Retinal pigment epithelial cell (primary cell): Measurements from ENCODE around the gene TLCD1.

Experiments used
- DNase-seq: peaks from one replicate; pipeline ENCODE4 v3.0.0-alpha.2; 2010; ENCODE audit warnings: low read depth
- H3K4me3 ChIP-seq: 2 replicates; pipeline ENCODE4 v1.5.1; 2011; ENCODE audit warnings: mild to moderate bottlenecking, low read length, control low read depth, moderate library complexity
- CTCF ChIP-seq: conservative IDR thresholded peaks from 2 replicates; pipeline ENCODE4 v1.5.1; 2011; ENCODE audit warnings: low read depth, low read length, control low read depth, inconsistent platforms

Gene TLCD1

GRCh38 chr17:28734712-28735241 lies 8.7 kb upstream of the TLCD1 start:
- TF ChIP-seq CTCF: no peak
- H3K4me3 ChIP-seq: no peak overlapping the region
- DNase-seq: no peak

GRCh38 chr17:28733346-28733745 lies 7.3 kb upstream of the TLCD1 start:
- no peak overlapping the region for H3K4me3 ChIP-seq
- TF ChIP-seq CTCF: no peak
- no peak for DNase-seq

- DNase-seq: no peak
- TF ChIP-seq CTCF: no peak
- no peak overlapping the region for H3K4me3 ChIP-seq
Measured at GRCh38 chr17:28729950-28730330, 3.9 kb upstream of the TLCD1 start.

GRCh38 chr17:28728364-28729200 lies 2.5 kb upstream of the TLCD1 start, which contains the start of gene NEK8:
NEK8 (plus strand) TSS chr17:28728788; CDS start chr17:28728814, 26 bp downstream.
- TF ChIP-seq CTCF: no peak
- peak within 1 kb of the TSS; percentile 88 for H3K4me3 ChIP-seq
- DNase-seq: peak; percentile 64

GRCh38 chr17:28726627-28727491 lies 826 bp upstream of the TLCD1 start:
- peak; percentile 75 for DNase-seq
- peak; percentile 97 for TF ChIP-seq CTCF

GRCh38 chr17:28725660-28726225 lies 290 bp downstream of the TLCD1 start:
- peak; percentile 15 for DNase-seq
- TF ChIP-seq CTCF: no peak
- H3K4me3 ChIP-seq: peak overlapping the region; percentile 49

More at GRCh38 chr17:28726627-28727491, 826 bp upstream of the TLCD1 start:
- peak overlapping the region; percentile 67 for H3K4me3 ChIP-seq
